A549 (cell line): Measurements from ENCODE around the gene FBXO28.

Source experiments
- EP300 ChIP-seq, 2 experiments: fragments of >200 bp; sonication (Bioruptor Twin); formaldehyde crosslinking; IDR thresholded peaks; 2 replicates in 1 of 2; 3 replicates in 1 of 2; pipeline ENCODE4 v1.6.1; 2016 to 2017
- JUNB ChIP-seq: fragments of >200 bp; sonication (Bioruptor Twin); formaldehyde crosslinking; IDR thresholded peaks from 2 replicates; pipeline ENCODE4 v1.6.1; 2016
- KDM5A ChIP-seq: fragments of 200-600 bp; sonication (generic); IDR thresholded peaks from 2 replicates; pipeline ENCODE4 v1.6.1; 2016; ENCODE audit warnings: antibody characterized with exemption, mild to moderate bottlenecking
- TF ChIP-seq, protein P1 (sequence below): fragments of 450-650 bp; IDR thresholded peaks from 2 replicates; pipeline ENCODE4 v1.6.1; 2014; ENCODE audit warnings: antibody characterized with exemption
- TF ChIP-seq, protein P2 (sequence below): IDR thresholded peaks from 2 replicates; pipeline ENCODE4 v1.6.1; 2012
- TF ChIP-seq, protein P3 (sequence below): fragments of >200 bp; sonication (Bioruptor Twin); formaldehyde crosslinking; IDR thresholded peaks from 3 replicates; pipeline ENCODE4 v1.5.1; 2016

DNA sequence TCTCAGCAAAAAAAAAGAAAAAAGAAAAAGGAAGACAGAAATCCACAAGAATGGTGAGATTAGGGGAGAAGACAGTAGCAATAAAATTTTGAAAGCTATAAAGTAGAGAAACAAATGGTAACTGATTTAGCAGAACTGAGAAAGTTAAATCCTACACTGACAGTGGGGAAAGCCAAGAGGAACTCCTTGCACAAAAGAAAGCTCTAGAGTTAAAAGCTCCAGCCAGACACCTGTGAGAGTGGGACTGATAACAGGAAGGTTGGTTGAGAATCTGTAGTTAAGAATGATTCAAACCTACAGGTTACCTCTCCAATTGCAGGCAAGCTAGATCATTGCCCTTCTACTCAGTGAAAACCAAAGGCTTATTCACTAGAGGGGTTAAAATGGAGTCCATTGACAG lies 23.6 kb downstream of the FBXO28 start:
- TF ChIP-seq, protein P1, sequence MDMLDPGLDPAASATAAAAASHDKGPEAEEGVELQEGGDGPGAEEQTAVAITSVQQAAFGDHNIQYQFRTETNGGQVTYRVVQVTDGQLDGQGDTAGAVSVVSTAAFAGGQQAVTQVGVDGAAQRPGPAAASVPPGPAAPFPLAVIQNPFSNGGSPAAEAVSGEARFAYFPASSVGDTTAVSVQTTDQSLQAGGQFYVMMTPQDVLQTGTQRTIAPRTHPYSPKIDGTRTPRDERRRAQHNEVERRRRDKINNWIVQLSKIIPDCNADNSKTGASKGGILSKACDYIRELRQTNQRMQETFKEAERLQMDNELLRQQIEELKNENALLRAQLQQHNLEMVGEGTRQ: no peak
- TF ChIP-seq, protein P2, sequence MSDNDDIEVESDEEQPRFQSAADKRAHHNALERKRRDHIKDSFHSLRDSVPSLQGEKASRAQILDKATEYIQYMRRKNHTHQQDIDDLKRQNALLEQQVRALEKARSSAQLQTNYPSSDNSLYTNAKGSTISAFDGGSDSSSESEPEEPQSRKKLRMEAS: no peak
- TF ChIP-seq EP300 (IDR thresholded peaks at IDR 0.05) (no peak), JUNB (no peak), KDM5A (no peak)
- TF ChIP-seq, protein P3, sequence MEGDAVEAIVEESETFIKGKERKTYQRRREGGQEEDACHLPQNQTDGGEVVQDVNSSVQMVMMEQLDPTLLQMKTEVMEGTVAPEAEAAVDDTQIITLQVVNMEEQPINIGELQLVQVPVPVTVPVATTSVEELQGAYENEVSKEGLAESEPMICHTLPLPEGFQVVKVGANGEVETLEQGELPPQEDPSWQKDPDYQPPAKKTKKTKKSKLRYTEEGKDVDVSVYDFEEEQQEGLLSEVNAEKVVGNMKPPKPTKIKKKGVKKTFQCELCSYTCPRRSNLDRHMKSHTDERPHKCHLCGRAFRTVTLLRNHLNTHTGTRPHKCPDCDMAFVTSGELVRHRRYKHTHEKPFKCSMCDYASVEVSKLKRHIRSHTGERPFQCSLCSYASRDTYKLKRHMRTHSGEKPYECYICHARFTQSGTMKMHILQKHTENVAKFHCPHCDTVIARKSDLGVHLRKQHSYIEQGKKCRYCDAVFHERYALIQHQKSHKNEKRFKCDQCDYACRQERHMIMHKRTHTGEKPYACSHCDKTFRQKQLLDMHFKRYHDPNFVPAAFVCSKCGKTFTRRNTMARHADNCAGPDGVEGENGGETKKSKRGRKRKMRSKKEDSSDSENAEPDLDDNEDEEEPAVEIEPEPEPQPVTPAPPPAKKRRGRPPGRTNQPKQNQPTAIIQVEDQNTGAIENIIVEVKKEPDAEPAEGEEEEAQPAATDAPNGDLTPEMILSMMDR: no peak
